ENCODE measurements around the gene SERPINA9. TPM values are rescaled to one million over a fixed set of nuclear protein-coding genes. Genes with fewer than 3 reads are reported as not detected.
"Not testable (repeated sequence)": the region's sequence is repeated elsewhere in the genome, so short reads cannot be mapped to it uniquely, and the experiment has no call there.

Gene SERPINA9
- polyA plus RNA-seq, 1 experiment: 0.05 TPM

DNA sequence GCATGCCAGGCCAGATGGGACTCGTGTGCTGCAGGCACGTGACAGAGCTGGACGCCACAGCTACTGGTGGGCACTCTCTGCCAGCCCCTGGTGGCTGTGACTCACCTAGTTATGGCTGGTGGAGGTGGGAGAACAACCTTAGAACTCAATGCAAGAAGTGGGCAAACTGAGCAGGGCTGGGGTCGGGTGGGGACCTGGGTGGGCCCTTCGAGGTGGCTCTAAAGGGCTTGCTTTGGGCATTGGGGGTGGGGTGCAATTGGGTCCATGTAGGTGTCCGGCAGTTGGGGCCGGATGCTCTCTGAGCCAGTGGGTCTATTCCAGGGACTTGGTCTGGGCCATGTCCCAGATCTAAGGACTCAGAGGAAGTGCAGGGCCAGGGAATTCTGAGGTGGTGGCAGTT, 38.4 kb upstream of the SERPINA9 start:
- TF ChIP-seq CTCF (IDR thresholded peaks at IDR 0.05; ENCODE audit: low read depth, low read length): no peak
- CTCF ChIA-PET: no interaction called here
- Histone ChIP-seq H3K27me3 (ENCODE audit: control insufficient read depth, insufficient read depth, low read length) (no peaks in the 10 kb centered on the region), H3K27ac (ENCODE audit: low read depth, low read length) (no peak overlapping the region), H3K9me3 (ENCODE audit: control insufficient read depth, insufficient read depth, low read length) (peaks cover 2% of the 10 kb centered on the region; the same call in 1 of the 2 replicates), H3K4me3 (ENCODE audit: low read depth, low read length) (no peak overlapping the region)
- no peak for DNase-seq (ENCODE audit: low read depth, low spot score)
- POLR2A ChIA-PET: no interaction called here

GRCh38 chr14:94510481-94510880, 34.5 kb upstream of the SERPINA9 start:
- CTCF ChIA-PET; H3K27ac ChIP-seq (ENCODE audit: low read depth, low read length); H3K9me3 ChIP-seq (ENCODE audit: control insufficient read depth, insufficient read depth, low read length); H3K4me3 ChIP-seq (ENCODE audit: low read depth, low read length); H3K27me3 ChIP-seq (ENCODE audit: control insufficient read depth, insufficient read depth, low read length); DNase-seq (ENCODE audit: low read depth, low spot score); POLR2A ChIA-PET: not testable (repeated sequence)

GRCh38 chr14:94509356-94509755, 33.4 kb upstream of the SERPINA9 start, which contains the start of gene SERPINA12:
Gene SERPINA12, minus strand, starts transcription at chr14:94509469. Its CDS starts 11,072 bp downstream, at chr14:94498397.
- no peak for DNase-seq (ENCODE audit: low read depth, low spot score)
- ChIA-PET POLR2A (no interaction called here), CTCF (no interaction called here)
- H3K27ac ChIP-seq (ENCODE audit: low read depth, low read length): no peak within 1 kb of the TSS
- H3K27me3 ChIP-seq (ENCODE audit: control insufficient read depth, insufficient read depth, low read length): no peaks in the 10 kb centered on the region
- H3K4me3 ChIP-seq (ENCODE audit: low read depth, low read length): no peak within 1 kb of the TSS
- no peaks in the 10 kb centered on the region for H3K9me3 ChIP-seq (ENCODE audit: control insufficient read depth, insufficient read depth, low read length)
- no peak for TF ChIP-seq CTCF (IDR thresholded peaks at IDR 0.05; ENCODE audit: low read depth, low read length)

DNA sequence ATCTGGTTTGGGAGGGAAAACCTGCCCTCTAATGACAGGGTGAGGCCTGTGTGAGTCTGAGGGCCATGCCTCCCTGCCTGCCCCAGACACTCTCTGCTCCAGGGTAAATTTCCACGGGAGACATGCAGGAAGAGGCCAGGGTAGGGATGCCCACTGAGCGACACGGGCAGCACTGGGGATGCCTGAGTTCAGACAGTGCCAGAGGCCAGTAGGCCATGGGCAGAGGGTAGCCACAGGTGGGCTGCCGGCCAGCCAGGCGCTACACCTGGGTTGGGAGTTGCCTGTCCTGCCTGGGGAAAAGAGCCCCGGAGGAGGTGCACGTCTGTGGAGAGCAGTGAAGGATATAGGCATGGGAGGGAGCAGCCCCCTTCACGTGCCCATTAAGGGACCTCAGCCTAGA, 29.6 kb upstream of the SERPINA9 start:
- DNase-seq (ENCODE audit: low read depth, low spot score): no peak
- no peaks in the 10 kb centered on the region for H3K9me3 ChIP-seq (ENCODE audit: control insufficient read depth, insufficient read depth, low read length)
- H3K27ac ChIP-seq (ENCODE audit: low read depth, low read length): no peak overlapping the region
- ChIA-PET POLR2A (no interaction called here), CTCF (interaction anchor here (2.9 kb wide), 1 partner anchor 20 kb away, joined by 19 read pairs; no protein-coding TSS in a partner anchor)
- H3K4me3 ChIP-seq (ENCODE audit: low read depth, low read length): no peak overlapping the region
- peaks cover 3% of the 10 kb centered on the region for H3K27me3 ChIP-seq (ENCODE audit: control insufficient read depth, insufficient read depth, low read length)
- TF ChIP-seq CTCF (IDR thresholded peaks at IDR 0.05; ENCODE audit: low read depth, low read length): no peak

GRCh38 chr14:94505206-94505605, 29.2 kb upstream of the SERPINA9 start:
- peaks cover 3% of the 10 kb centered on the region for H3K27me3 ChIP-seq (ENCODE audit: control insufficient read depth, insufficient read depth, low read length)
- H3K4me3 ChIP-seq (ENCODE audit: low read depth, low read length): no peak overlapping the region
- no peaks in the 10 kb centered on the region for H3K9me3 ChIP-seq (ENCODE audit: control insufficient read depth, insufficient read depth, low read length)
- POLR2A ChIA-PET: no interaction called here
- CTCF ChIA-PET: no interaction called here
- DNase-seq (ENCODE audit: low read depth, low spot score): no peak
- H3K27ac ChIP-seq (ENCODE audit: low read depth, low read length): no peak overlapping the region
- TF ChIP-seq CTCF (IDR thresholded peaks at IDR 0.05; ENCODE audit: low read depth, low read length): no peak

Data from AG04450 (cell line).